ENCODE results near the gene BHMT2.

DNA sequence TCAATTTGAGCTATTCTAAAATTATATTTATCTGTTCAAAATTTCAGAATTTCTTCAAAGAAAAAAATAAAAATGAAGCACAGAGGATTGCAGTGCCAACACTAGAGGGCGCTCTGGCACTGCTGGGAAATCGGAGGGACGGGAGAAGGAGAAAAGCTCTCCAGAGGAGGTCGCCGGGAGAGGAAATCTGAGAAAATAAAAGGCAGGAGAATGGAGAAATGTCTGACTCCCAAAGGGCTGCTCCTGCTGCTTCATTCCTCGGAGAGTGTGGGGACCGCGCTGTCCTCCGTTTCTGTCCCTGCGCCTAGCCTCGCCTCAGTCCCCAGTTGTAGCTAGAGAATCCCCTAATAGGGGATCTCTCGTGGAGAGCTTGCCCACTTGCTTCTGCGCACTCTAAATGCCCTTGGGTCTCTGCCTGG lies 44.5 kb upstream of the BHMT2 start:
- TF ChIP-seq POLR2A (IDR thresholded peaks at IDR 0.05; ENCODE audit: low read depth, low read length) (no peak), TAF1 (IDR thresholded peaks at IDR 0.05; ENCODE audit: borderline replicate concordance, low read depth, low read length) (no peak), POLR2AphosphoS5 (IDR thresholded peaks at IDR 0.05; ENCODE audit: low read depth, low read length) (no peak)
